Brain pericyte (primary cell): ENCODE results near the gene CLDN5.

Experiments
- DNase-seq: peaks from one replicate; pipeline ENCODE4 v3.0.0-alpha.2; 2012; ENCODE audit warnings: low read depth, low spot score

Gene CLDN5

GRCh38 chr22:19522881-19523239 is 1.4 kb downstream of the CLDN5 start:
- DNase-seq: no peak

GRCh38 chr22:19522190-19522880 is 1.9 kb downstream of the CLDN5 start:
- DNase-seq: no peak

GRCh38 chr22:19520566-19521305 is 3.5 kb downstream of the CLDN5 start:
- DNase-seq: no peak

GRCh38 chr22:19520007-19520406 is 4.2 kb downstream of the CLDN5 start:
- no peak for DNase-seq

- no peak for DNase-seq
These were observed 4.9 kb downstream of the CLDN5 start for GRCh38 chr22:19519041-19519926.

GRCh38 chr22:19518635-19519034 is 5.6 kb downstream of the CLDN5 start:
- no peak for DNase-seq

- DNase-seq: no peak
These were observed 6.1 kb downstream of the CLDN5 start for GRCh38 chr22:19517919-19518611.

- no peak for DNase-seq
These were observed 7.1 kb downstream of the CLDN5 start for GRCh38 chr22:19517171-19517500.

- no peak for DNase-seq
These were observed 7.6 kb downstream of the CLDN5 start for GRCh38 chr22:19516378-19517170.

- no peak for DNase-seq
These were observed 8.4 kb downstream of the CLDN5 start for GRCh38 chr22:19515654-19516377.

GRCh38 chr22:19514831-19515565 is 9.2 kb downstream of the CLDN5 start:
- no peak for DNase-seq

GRCh38 chr22:19513823-19514222 is 10.4 kb downstream of the CLDN5 start:
- no peak for DNase-seq

- no peak for DNase-seq
These were observed 13.3 kb downstream of the CLDN5 start for GRCh38 chr22:19510919-19511341.

- DNase-seq: no peak
These were observed 14.3 kb downstream of the CLDN5 start for GRCh38 chr22:19509923-19510322.

GRCh38 chr22:19509191-19509590 is 15.0 kb downstream of the CLDN5 start:
- no peak for DNase-seq

GRCh38 chr22:19508024-19508776 is 16.0 kb downstream of the CLDN5 start:
- DNase-seq: no peak

GRCh38 chr22:19507534-19507861 is 16.7 kb downstream of the CLDN5 start:
- DNase-seq: no peak

- DNase-seq: no peak
These were observed 18.0 kb downstream of the CLDN5 start for GRCh38 chr22:19506212-19506611.

GRCh38 chr22:19505735-19506126 is 18.5 kb downstream of the CLDN5 start:
- no peak for DNase-seq
